ENCODE measurements around the gene PGLYRP2.

PGLYRP2 gene

GRCh38 chr19:15419413-15420025, 59.8 kb downstream of the PGLYRP2 start:
- Histone ChIP-seq H3K4me1 (ENCODE audit: control insufficient read depth, insufficient read depth, low read length) (peaks cover 6% of the 10 kb centered on the region; the same call in 1 of the 2 replicates), H3K4me3 (ENCODE audit: low read depth, low read length) (peak overlapping the region; percentile 47), H3K27ac (ENCODE audit: low read depth, low read length) (no peak overlapping the region), H3K9me3 (ENCODE audit: control insufficient read depth, insufficient read depth, low read length) (no peaks in the 10 kb centered on the region), H3K9ac (ENCODE audit: low read depth, low read length) (no peak overlapping the region), H3K27me3 (ENCODE audit: control insufficient read depth, insufficient read depth, low read length) (no peaks in the 10 kb centered on the region), H3K36me3 (ENCODE audit: control insufficient read depth, insufficient read depth, low read length) (peaks cover 45% of the 10 kb centered on the region)
